Fibroblast of skin of right quadriceps (primary cell): ENCODE results near the gene NGDN.
"Not testable (repeated sequence)": the region's sequence is repeated elsewhere in the genome, so short reads cannot be mapped to it uniquely, and the experiment has no call there.

ENCODE experiments used
- DNase-seq: peaks from one replicate; pipeline ENCODE4 v3.0.0-alpha.2; 2013

Gene NGDN, protein sequence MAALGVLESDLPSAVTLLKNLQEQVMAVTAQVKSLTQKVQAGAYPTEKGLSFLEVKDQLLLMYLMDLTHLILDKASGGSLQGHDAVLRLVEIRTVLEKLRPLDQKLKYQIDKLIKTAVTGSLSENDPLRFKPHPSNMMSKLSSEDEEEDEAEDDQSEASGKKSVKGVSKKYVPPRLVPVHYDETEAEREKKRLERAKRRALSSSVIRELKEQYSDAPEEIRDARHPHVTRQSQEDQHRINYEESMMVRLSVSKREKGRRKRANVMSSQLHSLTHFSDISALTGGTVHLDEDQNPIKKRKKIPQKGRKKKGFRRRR

DNA sequence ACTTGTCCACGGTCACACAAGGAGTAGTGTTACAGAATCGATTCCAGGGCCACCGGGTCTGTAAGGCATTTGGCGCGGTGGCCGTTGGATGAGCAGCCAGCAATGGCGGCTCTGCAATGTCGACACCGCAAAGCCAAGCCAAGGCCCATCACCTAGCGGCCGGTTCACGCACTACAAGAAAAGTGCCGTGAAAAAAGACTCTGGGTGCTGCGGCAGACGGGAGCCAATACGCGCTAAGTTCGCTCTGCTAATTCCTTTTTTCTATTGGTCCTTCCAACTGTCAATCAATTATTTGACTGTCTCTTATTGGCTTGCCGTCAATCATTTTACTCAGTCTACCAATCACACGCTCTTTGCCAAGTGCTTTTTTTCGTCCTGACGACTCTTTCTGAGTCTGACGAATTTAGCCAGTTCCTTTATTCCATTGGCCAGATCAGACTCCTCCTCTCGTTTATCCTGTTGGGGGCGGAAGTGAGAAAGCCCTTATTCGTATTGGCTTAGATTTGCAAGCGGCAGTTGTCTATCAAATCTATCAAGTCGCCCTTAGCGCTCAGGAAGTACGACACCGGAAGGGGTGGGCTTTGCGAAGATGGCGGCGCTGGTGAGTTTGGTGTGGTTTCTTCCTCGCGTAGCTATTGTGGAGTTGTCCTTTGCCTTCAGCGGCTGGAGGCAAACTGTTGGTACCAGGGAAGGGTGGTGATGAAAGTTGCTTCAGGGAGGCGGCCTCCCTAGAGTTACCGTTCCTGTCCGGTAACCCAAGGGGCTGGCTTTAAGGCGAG is at the start of gene NGDN:
Gene NGDN (plus strand): TSS at position 577 of the 779 bp plus-strand sequence. CDS start 13 bp downstream, at position 590.
- DNase-seq = peak; percentile 100

DNA sequence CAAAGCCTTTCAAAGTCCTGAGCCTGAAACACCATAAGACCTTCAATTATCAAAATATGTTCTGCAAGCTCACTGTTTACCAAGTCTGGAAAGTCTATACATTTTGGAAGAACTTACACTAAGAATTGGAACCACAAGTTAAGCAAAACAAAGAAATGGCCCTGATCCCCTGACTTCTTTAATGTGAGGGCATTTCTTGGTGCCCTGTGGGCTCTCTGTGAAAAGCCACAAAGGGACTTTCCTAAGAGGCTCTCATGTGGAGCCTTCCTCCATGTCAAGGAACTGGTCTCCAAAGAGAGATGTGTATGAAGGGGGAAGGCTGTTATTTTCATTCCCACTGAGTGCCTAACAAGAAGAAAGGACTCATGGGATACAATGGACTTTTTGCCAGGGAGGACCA is 47.9 kb upstream of the NGDN start:
- no peak for DNase-seq

DNA sequence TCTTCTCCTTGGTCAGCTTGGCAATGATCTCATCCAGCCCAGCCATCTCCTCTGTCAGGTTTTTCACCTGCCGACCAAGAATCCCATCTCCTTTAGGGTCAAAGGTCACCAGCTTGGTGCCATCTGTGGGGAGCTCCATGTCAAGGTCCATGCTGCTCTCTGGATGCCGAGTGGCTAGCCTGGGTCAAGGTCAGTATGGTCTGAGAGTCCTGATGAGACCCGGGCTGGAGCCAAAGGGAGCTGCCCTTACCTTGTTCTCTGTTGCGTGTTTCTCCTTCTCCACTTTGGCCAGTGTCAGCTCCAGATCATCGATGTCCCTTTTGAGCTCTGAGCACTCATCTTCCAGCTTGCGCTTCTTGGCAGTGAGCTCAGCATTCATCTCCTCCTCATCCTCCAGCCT is 45.8 kb upstream of the NGDN start:
- no peak for DNase-seq

DNA sequence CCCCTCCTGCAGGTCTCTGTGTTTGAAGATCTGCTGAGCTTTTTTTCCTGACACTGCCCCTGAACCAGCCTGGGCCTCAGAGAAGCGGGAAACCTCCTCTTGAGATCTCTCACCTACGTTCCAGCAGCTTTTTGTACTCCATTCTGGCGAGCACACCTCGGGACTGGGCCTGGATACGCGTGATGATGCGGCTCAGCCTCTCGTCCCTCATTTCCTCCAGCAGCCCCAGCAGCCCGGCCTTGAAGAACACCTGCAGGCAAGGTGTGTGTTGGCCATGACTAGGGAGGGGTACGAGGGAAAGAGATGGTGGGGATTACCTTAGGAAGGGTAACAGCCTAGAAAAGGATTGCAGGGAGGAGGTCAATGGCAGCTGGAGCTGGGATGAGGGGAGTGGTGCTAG is 44.3 kb upstream of the NGDN start:
- no peak for DNase-seq

DNA sequence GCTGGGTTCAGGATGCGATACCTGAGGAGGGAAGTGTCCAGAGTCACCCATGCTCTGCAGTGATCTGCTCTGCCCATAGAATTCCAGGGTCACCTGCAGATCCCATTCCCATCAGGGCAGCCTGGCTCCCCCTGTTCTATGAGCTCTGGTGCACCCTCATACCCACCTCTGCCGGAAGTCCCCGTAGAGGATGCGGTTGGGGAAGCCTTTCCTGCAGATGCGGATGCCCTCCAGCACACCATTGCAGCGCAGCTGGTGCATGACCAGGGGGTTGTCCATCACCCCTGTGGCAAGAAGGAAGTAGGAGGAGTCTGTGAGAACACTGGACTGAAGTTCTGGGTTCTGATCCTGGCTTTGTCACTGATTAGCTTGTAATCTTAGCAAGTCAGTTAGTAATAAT is 43.7 kb upstream of the NGDN start:
- DNase-seq = not testable (repeated sequence)

DNA sequence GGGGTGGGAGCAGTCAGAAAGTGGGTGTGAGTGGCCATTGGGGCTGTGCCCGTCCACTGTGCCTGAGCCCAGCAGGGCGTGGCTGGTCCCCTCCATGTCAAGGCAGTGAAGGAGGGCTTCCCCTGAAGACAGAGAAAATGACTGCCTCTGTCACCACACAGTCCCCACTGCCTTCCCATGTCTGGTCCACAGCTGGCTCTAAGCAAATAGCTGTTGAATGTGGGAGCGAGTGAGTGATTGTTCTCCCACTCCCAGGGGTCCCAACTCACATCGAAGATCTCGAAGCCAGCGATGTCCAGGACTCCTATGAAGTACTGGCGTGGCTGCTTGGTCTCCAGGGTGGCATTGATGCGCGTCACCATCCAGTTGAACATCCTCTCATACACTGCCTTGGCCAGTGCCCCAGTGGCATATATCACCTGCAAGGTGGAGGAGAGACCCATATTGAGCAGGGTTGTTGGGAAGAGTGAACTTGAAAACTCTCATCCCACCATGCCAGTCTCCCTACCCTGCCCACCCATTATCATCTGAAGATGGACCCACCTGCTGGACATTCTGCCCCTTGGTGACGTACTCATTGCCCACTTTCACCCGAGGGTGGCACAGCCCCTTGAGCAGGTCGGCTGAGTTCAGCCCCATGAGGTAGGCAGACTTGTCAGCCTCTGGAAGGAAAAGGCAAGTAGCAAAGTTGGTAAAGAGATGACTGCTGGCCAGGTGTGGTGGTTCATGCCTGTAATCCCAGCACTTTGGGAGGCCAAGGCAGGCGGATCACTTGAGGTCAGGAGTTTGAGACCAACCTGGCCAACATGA is 40.6 kb upstream of the NGDN start:
- DNase-seq = no peak

DNA sequence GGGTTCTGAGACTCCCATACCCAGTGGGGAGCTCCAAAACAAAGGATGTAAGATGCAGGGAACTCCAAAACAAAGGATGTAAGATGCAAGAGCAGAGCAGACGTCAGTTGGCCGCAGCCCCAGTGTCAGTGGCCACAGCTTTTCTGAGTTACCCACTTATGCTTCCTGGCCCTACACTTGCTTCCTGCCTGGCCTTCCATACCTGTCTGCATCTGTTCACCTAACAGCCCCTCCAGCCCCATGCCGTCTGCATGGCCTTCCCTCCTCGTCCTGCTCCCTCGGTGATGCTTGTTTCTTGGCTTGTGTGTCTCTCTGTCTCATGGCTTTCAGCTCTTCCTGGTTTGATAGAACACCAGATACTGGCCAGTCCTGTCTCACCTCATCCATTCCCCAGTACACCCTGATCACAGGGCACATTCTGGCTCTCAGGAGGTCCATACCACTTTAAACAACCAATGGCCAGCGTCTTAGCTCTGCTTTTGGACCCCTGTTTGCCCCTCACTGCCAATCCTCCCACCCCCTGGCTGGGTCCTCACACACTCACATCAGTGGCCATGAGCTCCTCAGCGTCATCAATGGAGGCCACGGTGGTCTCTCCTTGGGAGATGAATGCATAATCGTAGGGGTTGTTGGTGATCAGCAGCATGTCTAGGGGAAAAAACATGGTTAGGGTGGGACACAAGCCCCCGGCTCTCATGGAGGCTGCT is 39.3 kb upstream of the NGDN start:
- no peak for DNase-seq

DNA sequence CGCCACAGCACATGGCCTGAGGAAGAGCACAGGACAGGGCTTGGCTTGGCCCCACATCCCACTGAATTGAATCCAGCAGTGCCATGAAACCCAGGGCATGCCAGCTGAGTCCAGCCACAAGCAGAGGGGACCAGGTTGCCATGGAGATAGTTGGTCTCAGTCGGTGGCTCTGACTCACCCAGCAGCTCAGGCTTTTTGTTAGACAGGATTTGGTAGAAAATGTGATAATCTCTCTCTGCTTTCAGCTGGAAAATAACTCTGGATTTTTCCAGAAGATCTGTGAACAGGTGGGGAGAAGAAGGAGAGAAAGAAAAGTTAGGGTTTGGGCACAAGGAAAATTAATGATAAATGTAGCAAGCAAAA is 38.8 kb upstream of the NGDN start:
- peak; percentile 4 for DNase-seq

DNA sequence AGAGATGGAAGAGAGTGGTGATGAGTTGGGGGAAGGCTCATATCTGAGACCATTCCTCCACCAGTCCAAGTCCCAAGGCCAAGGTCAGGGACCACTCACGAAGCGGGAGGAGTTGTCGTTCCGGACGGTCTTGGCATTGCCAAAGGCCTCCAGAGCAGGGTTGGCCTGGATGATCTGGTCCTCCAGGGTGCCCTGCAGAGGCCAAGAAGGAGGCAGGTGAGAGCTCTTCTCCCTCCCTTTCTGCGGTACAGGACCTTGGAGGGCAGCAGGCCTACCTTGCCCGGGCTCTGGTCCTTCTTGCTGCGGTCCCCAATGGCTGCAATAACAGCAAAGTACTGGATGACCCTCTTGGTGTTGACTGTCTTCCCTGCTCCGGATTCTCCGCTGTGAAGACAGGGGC is 38.0 kb upstream of the NGDN start:
- no peak for DNase-seq

DNA sequence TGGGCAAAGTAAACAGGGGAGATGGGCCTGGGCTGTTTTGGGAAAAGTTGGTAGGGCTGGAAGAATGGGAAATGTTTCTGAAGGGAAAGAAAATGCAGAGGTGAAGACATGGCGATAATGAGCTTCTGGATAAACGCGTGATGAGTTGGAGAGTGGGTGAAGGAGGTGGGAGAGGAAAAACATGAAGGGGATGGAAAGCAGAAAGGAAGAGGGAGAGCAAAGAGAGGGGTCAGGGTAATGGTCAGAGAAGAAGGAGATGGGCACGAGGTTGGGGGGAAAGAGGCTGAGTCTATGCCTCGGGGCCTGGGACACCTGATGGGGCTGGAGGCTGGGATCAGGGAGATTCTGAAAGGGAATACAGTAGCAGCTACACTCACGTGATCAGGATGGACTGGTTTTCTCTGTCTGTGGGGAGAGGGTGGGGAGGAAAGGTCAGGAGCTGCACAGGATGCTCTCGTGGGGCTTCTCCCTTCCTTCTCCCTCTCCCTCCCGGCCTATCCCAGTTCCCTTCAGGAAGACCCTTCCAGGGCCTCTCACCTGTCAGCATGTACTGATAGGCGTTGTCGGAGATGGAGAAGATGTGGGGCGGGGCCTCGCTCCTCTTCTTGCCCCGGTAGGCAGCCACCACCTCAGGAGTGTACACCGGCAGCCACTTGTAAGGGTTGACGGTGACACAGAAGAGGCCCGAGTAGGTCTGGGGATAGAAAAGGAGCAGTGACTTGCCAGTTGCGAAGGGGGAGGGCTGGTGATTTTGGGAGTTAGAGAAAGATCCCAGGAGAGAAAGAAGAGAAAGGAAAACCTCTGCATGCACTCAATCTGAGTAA is 37.2 kb upstream of the NGDN start:
- no peak for DNase-seq

DNA sequence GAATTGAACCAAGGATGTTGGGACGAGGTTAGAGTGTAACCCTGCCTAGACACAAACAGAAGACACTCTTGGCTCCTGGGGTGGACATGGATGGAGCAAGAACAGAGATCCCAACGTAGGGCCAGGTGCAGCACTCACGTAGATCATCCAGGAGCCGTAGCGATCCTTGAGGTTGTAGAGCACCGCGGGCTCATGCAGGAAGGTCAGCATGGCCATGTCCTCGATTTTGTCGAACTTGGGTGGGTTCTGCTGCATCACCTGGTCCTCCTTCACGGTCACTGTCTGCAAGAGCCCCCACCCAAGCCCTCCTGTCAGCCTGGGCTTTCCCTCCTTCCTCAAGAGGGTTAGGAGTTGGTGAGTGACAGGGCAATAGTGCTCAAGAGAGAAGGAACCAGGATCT is 36.6 kb upstream of the NGDN start:
- no peak for DNase-seq

DNA sequence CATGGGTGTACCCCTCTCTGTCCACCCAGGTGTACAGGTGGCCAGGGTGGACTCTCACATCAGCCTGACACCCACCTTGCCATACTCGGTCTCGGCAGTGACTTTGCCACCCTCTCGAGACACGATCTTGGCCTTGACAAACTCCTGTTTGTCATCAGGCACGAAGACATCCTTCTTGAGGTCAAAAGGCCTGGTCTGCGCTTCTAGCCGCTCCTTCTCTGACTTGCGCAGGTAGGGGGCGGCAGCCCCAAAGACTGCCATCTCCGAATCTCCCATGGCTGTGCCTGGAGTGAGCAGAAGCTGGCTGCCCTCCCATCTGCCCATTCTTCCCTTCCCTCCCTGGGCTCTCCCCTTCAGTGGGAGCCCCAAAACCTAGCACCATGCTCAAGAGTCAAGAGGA is 36.0 kb upstream of the NGDN start:
- DNase-seq = no peak

DNA sequence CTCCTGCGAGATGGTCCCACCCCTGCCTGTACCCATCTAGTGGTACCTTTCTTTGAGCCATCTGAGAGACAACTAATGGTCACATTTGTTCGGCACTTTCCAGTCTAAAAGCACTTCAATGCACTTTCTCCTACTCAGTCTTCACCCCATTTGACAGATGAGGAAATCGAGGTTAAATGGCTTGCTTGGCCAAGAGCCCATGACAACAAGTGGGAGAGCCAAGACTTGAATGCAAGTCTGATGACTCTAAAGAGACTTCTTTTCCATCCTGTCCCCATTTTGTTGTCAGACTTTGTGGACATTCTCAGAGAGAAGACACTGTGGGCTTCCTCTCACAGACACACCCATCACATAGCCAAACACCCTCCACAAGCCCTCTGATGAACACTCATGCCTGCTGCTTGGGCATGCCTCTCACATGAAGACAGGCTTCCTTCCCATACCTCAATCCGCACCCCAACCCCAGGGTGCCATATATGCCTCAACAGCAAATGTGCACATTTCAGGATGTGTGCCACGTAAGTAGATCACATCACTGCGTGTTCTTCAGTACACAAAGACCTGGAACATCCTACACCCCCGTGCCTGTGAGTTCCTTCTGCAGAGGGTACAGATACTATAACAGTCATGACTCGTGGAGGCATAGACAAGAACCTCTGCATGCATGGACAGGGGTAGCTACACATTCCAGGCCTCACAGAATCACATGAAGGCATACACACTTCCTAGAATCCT is 34.8 kb upstream of the NGDN start:
- no peak for DNase-seq

DNA sequence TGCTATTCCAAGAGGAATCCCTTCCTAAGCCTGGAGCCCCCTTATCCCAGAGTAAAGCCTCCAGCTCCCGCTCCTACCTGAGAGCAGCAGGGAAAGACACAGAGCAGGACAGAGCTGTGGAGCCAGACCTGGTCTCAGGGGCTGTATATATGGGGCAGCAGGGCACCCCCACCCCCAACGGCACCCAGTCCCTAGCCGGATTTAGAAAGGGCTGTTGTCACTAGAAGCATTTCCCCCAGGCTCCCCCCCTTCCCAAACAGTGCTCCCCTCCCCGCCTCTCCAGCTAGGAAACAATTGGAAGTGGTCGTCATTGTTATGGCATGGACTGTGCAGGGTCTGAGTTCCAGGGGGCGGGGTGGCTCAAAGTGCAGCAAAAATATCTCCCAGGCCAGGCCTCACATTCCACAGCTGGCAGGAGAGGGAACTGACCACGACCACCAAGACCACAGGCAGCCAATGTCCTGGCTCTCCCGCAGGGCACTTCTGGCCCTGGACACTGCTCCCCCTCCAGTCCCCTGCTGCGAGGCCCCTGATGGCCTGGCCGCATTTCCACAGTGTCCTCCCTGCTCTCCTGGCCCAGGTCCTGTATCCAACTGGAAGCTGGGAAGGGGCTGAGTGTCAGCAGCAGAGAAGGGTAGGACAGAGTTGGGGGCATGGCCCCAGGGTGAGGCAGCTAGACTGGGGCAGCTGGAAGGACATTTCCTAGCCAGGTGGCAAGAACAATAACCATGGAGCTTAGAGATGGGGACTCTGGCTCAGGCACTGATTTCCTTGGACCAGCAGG is 33.8 kb upstream of the NGDN start, which contains the start of gene MYH7:
Gene MYH7 (minus strand): TSS at position 118 of the 784 bp plus-strand sequence. CDS start 1,928 bp downstream, outside the sequence.
- no peak for DNase-seq

DNA sequence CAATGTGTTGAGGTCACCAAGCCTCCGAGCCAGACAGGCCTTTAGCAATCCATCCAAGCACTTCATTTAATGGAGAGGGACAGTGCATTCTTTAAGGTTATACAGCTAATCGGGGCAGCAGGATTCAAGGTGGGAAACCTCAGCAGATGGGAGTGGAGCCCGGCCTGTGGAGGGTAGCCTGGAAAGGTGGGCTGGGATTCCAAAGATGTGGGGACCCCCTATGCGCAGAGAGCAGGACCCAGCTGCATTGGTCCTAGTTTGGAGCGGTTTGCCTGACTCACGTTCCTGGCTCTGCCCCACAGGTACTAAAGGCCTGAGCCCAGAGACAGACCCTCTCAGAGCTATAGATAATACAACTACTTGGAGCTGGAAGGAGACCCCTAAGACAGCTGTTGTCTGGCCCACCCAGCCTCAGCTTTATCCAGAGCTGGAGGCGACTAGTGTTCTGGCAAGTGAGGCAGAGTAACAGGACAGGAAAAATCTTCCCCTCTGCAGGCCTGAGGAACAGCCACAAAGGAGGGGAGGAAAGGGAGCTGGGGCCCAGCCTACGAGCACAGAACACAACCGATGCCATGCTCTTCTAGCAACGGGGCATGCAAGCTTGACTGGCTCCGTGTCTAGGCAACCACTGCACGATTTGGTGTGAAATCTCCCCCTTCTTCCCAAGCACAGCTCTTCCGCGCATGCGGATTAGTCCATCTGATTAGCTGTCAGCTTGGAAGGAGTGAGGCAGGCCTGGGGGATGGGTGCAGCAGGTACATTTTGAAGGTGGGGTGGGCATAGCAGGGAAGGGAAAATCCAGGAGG is 33.0 kb upstream of the NGDN start:
- DNase-seq = no peak

DNA sequence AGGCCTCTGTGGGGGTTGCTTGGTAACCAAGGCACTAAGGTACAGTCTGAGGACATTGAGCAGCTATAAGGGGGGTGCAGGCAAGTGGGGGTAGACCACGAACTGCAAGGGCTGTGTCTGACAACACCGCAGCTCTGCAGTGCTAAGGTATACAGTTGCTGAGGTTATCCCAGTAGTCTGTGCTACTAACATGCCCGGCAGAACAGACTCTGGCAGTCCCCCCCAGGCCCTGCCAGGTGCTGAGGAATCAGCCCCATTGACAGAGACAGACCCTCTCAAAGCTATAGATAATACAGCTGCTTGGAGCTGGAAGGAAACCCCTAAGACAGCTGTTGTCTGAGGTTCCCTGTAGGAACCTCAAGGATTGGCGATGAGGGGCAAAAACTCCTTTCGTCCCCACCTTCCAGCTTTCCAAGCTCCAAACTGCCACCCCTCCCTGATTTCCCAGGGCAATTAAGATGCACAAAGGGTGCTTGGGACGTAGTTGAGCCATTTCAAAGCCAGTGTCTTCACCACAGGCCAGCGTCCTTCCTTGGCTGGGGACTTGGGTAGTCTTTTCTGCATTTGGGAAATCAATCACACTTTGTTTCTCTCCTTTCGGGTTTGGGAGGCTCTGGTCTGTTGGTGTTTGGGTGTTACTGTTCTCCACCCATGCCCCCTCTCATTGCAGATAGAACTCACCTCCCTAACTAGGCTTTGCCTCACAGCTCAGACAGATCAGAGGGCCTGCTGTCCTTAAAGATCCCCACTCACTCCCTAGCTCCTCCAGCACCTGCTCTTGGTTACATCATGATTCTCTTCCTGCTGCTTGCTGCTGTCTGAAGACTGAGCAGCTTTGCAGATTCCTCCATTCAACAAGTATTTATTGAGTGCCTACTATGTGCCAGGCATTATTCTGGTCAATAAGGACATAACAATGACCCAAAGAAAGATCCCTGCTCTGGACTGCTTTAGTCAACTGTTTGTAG is 32.1 kb upstream of the NGDN start:
- DNase-seq = no peak

DNA sequence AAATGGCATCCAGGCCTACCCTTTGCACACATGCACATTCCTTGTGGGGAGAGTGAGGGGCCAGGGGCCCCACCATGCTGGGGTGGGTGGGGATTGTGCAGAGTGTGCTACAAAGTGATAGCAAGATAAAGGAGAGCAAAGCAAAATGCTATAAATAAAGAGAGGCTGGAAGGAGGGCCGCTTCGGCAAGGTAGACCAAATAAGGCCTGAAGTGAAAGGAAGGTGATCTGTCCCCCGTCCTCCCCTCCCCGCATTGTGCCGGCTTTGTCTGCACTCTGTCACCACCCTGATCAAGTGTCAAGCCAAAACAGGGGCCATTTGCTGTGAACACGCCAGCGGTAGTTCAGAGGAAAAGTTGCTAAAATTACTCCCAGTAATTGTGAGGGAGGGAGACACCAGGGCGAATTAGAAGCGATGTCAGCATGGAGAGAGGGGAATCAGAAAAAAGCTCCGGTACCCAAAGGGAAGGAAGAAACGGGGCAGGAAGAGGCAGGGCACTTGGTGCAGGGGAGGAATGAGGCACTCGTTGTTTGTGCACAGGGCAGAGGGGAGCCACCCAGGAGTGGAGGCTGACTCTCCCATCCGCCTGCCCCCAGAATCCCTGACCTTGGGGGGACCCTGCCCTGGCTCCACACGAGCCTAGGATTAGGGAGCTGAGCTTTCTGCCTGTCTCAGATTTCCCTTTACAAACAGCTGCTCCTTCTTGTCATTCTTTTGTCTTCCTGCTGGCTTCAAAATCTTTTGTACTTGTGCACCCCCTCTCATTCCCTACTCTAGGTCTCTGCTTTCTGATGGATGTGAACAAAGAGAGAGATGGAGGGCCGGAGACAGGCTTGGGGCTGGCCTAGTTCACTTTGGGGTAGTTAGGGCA is 31.2 kb upstream of the NGDN start:
- DNase-seq = no peak
